Activated B cell treated with CpG ODN at 0.5 μM for 24 hours (primary cell): ENCODE results near the gene HMGXB4. TPM values are rescaled to one million over a fixed set of nuclear protein-coding genes. Genes with fewer than 3 reads are reported as not detected.

Experiments used
- ATAC-seq: fragments of 200-7000 bp; cut with Tn5 transposase; one replicate; pipeline ENCODE4 v1.10.0; 2021; ENCODE audit warnings: low read depth, mild to moderate bottlenecking, moderate library complexity
- CTCF ChIA-PET: fragments of 350-600 bp; sonication (Branson Sonifier 250); formaldehyde crosslinking; loops from one replicate; lab custom pipeline; 2021; ENCODE audit warnings: antibody characterized with exemption; lab: Charles Lee
- POLR2A ChIA-PET: fragments of 350-600 bp; sonication (Branson Sonifier 250); formaldehyde crosslinking; loops from one replicate; lab custom pipeline; 2021; ENCODE audit warnings: antibody characterized with exemption; lab: Charles Lee
- DNase-seq: peaks from one replicate; pipeline ENCODE4 v3.0.0; 2022
- H3K27ac Mint-ChIP-seq: one replicate; pipeline ENCODE4 v1.8.0; 2020; ENCODE audit warnings: mixed read lengths
- H3K27me3 Mint-ChIP-seq: one replicate; pipeline ENCODE4 v1.8.0; 2021; ENCODE audit warnings: mixed read lengths
- H3K36me3 Mint-ChIP-seq: one replicate; pipeline ENCODE4 v1.8.0; 2021; ENCODE audit warnings: low read depth, mixed read lengths
- H3K4me1 Mint-ChIP-seq: one replicate; pipeline ENCODE4 v1.8.0; 2021; ENCODE audit warnings: mixed read lengths
- H3K4me3 Mint-ChIP-seq: one replicate; pipeline ENCODE4 v1.8.0; 2020; ENCODE audit warnings: mild to moderate bottlenecking, mixed read lengths
- H3K9me3 Mint-ChIP-seq: one replicate; pipeline ENCODE4 v1.8.0; 2020; ENCODE audit warnings: mixed read lengths
- intact Hi-C: fragments of 100-400 bp; cut with micrococcal nuclease; formaldehyde crosslinking; loops from one replicate; pipeline ENCODE4 v1.15.1; 2024
- total RNA-seq: library from RNA; stranded (reverse); gene quantifications from 2 replicates; pipeline ENCODE4 v1.2.3, GENCODE V29; 2022
- TF ChIP-seq, protein P1 (sequence below): fragments of 200-600 bp; IDR thresholded peaks from one replicate; pipeline ENCODE4 v1.8.0; 2022; ENCODE audit warnings: antibody characterized with exemption, mild to moderate bottlenecking

Gene HMGXB4
- total RNA-seq, 1 donor from 2014 or later, result 24.8 TPM

DNA sequence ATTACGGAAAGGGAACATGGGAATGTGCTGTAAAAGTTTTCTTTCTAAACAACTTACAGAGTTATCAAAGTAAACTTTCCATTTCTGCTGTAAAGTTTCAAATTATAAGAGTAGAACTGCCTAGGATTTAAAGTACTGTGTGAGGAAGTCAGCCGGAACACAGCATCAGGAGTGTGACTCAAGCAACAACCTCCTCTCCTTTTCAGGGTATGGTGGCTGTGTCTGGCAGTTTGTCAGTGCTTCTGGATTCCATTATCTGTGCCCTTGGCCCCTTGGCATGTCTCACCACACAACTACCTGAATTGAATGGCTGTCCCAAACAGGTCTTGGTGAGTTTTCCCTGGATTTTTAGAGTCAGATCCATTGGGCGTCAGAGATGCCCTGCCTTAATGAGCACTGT, 35.5 kb downstream of the HMGXB4 start:
- H3K27me3 Mint-ChIP-seq, result no peaks in the 10 kb centered on the region
- no peak for DNase-seq
- ATAC-seq, result no peak
- no peak overlapping the region for H3K27ac Mint-ChIP-seq
- ChIA-PET POLR2A (no interaction called here), CTCF (interaction anchor here (1.4 kb wide), 1 partner anchor 35 kb away, joined by 3 read pairs; no protein-coding TSS in a partner anchor)
- no peaks in the 10 kb centered on the region for H3K4me1 Mint-ChIP-seq
- H3K36me3 Mint-ChIP-seq, result peaks cover 54% of the 10 kb centered on the region
- no peaks in the 10 kb centered on the region for H3K9me3 Mint-ChIP-seq
- TF ChIP-seq, protein P1, sequence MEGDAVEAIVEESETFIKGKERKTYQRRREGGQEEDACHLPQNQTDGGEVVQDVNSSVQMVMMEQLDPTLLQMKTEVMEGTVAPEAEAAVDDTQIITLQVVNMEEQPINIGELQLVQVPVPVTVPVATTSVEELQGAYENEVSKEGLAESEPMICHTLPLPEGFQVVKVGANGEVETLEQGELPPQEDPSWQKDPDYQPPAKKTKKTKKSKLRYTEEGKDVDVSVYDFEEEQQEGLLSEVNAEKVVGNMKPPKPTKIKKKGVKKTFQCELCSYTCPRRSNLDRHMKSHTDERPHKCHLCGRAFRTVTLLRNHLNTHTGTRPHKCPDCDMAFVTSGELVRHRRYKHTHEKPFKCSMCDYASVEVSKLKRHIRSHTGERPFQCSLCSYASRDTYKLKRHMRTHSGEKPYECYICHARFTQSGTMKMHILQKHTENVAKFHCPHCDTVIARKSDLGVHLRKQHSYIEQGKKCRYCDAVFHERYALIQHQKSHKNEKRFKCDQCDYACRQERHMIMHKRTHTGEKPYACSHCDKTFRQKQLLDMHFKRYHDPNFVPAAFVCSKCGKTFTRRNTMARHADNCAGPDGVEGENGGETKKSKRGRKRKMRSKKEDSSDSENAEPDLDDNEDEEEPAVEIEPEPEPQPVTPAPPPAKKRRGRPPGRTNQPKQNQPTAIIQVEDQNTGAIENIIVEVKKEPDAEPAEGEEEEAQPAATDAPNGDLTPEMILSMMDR, result no peak
- intact Hi-C loops, result no loop called here
- H3K4me3 Mint-ChIP-seq, result no peak overlapping the region

DNA sequence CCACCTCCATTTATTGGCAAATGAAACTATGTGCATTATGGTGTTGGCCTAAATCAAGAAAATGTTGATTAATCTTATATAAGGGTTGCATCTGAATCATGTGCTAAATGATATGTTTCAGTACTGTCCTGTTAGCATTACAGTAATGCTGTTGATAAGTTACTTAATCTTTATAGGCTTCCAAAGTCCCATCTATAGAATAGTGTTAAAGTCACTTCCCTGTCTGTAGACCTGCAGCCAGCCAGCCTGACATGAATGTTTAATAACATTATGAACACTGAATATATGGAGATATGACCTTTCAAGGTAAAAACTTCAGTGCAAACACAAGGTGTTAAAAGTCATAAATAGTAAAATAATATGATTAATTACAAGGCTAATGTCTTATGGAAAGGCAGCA, 38.8 kb downstream of the HMGXB4 start:
- Mint-ChIP-seq H3K4me3 (no peak overlapping the region), H3K36me3 (peaks cover 29% of the 10 kb centered on the region), H3K9me3 (no peaks in the 10 kb centered on the region), H3K27me3 (no peaks in the 10 kb centered on the region), H3K27ac (no peak overlapping the region), H3K4me1 (peaks cover 13% of the 10 kb centered on the region)
- ChIA-PET CTCF (no interaction called here), POLR2A (no interaction called here)
- no peak for DNase-seq
- intact Hi-C loops, result no loop called here
- no peak for ATAC-seq
- TF ChIP-seq, protein P1, result no peak

DNA sequence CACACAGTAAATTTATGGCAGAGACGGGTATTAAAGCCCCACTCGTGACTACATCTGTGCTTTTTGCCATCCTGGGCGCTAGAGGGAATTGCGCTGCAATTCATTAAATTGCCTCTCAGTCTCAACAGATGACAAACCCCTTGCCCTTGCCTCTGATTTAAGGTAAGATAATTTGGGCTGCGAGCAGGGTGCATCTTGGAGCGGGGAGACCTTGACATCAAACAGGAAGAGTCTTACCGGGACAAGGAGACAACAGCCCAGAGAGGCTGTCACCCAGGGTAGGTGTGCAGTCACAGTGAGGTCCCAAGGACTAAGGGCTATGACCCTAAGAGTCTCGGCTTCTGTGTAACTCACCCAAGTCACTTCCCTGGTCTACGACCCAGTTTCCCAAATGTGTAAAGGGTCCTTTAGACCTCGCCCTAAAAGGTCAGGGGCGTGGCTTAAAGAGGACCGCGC, 42.0 kb downstream of the HMGXB4 start:
- TF ChIP-seq, protein P1, result no peak
- DNase-seq (no peak), ATAC-seq (peak; percentile 0)
- Mint-ChIP-seq H3K9me3 (no peaks in the 10 kb centered on the region), H3K4me1 (peaks cover 18% of the 10 kb centered on the region), H3K27me3 (no peaks in the 10 kb centered on the region), H3K4me3 (peak overlapping the region; percentile 92), H3K36me3 (peaks cover 3% of the 10 kb centered on the region), H3K27ac (peak overlapping the region; percentile 91)
- CTCF ChIA-PET, result interaction anchor here (1.1 to 1.3 kb wide), 3 partner anchors 42 to 111 kb away, joined by 3 to 5 read pairs (median 4); no protein-coding TSS in a partner anchor
- POLR2A ChIA-PET, result interaction anchor here (0.6 to 1.8 kb wide), 14 partner anchors 10 to 112 kb away, joined by 3 to 34 read pairs (median 4); partner anchors contain the start of gene HMGXB4
- intact Hi-C loops, result loop anchor here (1.0 kb wide), 3 partner anchors 9 to 53 kb away; partner anchors contain the start of gene HMGXB4

DNA sequence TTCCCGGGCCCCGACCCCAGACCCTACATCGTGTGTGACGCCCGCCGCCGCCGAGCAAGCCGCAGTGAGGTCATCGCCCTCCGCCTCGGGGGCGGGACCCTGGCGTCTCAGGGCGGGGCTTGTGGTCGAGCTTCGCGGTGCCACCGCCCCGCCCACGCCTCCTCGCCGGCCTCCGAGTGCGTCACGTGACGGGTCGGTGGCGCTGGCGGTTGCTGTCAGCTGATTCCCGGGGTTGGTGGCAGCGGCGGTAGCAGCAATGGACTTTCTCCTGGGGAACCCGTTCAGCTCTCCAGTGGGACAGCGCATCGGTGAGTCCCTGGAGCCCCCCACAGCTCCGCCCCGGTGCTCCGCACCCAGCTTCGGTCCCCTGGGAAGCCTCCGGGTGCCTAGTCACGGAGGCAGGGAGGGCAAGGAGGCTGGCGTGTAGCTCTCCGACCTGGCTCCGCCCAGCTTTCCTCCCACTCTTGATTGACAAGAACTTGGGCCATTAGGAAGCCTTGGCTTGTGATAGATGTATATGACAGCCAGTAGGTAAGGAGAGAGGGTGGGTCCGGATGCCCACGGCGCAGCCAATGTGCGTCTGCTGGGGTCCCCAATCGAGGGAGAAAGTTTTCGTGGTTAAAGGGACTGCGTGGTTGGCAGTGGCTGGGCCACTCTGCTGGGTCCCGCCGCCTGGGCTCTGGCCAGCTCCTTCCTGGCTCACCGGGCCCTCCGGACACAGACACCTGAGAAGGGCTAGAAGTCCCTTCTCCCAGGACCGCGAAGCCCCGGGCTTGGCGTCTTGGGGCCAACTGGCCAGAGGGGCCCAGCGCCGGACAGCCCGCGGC, 42.6 kb downstream of the HMGXB4 start, which contains the start of gene TOM1:
Gene TOM1, plus strand, starts transcription at position 222 of the 827 bp plus-strand sequence. Its CDS starts 35 bp downstream, at position 257.
- Mint-ChIP-seq H3K4me3 (peak within 1 kb of the TSS; percentile 92), H3K27ac (peak within 1 kb of the TSS; percentile 91), H3K27me3 (no peaks in the 10 kb centered on the region), H3K9me3 (no peaks in the 10 kb centered on the region), H3K4me1 (peaks cover 20% of the 10 kb centered on the region), H3K36me3 (peaks cover 2% of the 10 kb centered on the region)
- ATAC-seq (peak; percentile 93), DNase-seq (peak; percentile 98)
- TF ChIP-seq, protein P1, result no peak
- intact Hi-C loops, result loop anchor here (1.0 to 2.0 kb wide), 4 partner anchors 8 to 111 kb away; partner anchors contain the start of gene HMGXB4
- POLR2A ChIA-PET, result interaction anchor here (0.6 to 1.8 kb wide), 14 partner anchors 9 to 111 kb away, joined by 3 to 34 read pairs (median 4); partner anchors contain the start of gene HMGXB4
- CTCF ChIA-PET, result interaction anchor here (1.1 to 1.3 kb wide), 3 partner anchors 42 to 110 kb away, joined by 3 to 5 read pairs (median 4); no protein-coding TSS in a partner anchor
